Kidney epithelial cell (primary cell): Measurements from ENCODE around the gene PTRH2. TPM values are rescaled to one million over a fixed set of nuclear protein-coding genes. Genes with fewer than 3 reads are reported as not detected.

Experiments
- DNase-seq: peaks from one replicate; pipeline ENCODE4 v3.0.0-alpha.2; 2010; ENCODE audit warnings: low read depth
- H3K27me3 ChIP-seq: 2 replicates; pipeline ENCODE4 v1.6.0; 2011; ENCODE audit warnings: low read length; ENCODE audit not compliant: control insufficient read depth, insufficient read depth
- H3K36me3 ChIP-seq: 2 replicates; pipeline ENCODE4 v1.5.1; 2011; ENCODE audit warnings: low read length; ENCODE audit not compliant: control insufficient read depth, insufficient read depth
- H3K4me3 ChIP-seq: 2 replicates; pipeline ENCODE4 v1.5.1; 2011; ENCODE audit warnings: low read depth, mild to moderate bottlenecking, control low read depth, low read length
- CTCF ChIP-seq: IDR thresholded peaks from 2 replicates; pipeline ENCODE4 v1.5.1; 2011; ENCODE audit warnings: mild to moderate bottlenecking, moderate library complexity, low read length, control low read depth, inconsistent platforms; ENCODE audit not compliant: insufficient read depth, poor library complexity, severe bottlenecking
- total RNA-seq: library from RNA; depleted of rRNA; stranded (reverse); fragments of >200 nt; gene quantifications from 2 replicates; pipeline ENCODE4 v1.2.3, GENCODE V29; 2015

The PTRH2 gene
- total RNA-seq, 1 donor from 2014 or later: 40.5 TPM

DNA sequence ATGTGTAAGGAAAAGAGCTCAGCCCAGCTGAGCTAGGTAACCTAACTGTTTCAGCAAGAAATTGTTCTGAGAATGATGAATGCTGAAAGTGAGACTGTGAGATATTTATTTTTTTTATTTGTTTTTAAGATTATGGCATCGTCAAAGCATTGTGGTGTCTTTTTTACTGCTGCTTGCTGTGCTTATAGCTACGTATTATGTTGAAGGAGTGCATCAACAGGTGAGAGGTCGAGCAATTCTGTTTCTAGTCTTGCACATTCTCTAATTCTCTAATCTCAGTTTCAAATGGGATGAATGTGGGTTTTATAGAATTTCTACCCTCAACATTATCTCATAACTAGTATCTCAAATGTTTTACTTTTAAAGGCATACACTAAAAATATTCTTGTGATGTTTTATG, 30.1 kb upstream of the PTRH2 start:
- no peak for DNase-seq
- Histone ChIP-seq H3K27me3 (no peaks in the 10 kb centered on the region), H3K4me3 (no peak overlapping the region), H3K36me3 (no peaks in the 10 kb centered on the region)
- TF ChIP-seq CTCF: no peak

DNA sequence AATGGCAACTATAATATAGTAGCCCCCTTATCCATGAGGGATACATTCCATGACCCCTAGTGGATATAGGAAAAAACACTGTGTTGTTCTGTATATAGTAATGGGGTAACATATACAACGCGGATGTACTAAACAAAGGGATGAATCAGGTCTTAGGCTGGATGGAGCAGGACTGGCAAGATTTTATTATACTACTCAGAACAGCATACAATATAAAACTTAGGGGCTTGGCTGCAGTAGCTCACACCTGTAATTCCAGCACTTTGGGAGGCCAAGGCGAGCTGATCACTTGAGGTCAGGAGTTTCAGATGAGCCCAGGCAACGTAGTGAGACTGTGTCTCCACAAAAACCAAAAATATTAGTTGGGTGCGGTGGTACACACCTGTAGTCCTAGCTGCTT, 27.0 kb upstream of the PTRH2 start:
- TF ChIP-seq CTCF: no peak
- no peak for DNase-seq
- no peaks in the 10 kb centered on the region for H3K27me3 ChIP-seq
- no peak overlapping the region for H3K4me3 ChIP-seq
- H3K36me3 ChIP-seq: no peaks in the 10 kb centered on the region

DNA sequence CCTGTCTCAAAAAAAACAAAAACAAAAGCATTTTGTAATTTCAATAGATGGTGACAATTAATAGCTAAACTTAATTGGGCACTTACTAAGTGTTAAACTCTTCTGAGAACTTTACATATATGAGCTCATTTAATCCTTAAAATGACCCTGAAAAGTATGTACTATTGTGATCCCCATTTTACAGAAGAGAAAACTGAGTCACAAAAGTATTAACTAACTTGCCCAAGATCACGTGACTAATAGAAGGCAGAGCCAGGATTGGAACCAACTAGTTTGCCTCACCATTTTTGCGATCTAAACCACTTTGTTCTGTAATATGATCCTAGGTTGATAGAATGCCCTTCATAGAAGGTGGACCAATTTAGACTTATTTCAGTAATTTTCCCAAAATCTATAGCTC, 26.5 kb upstream of the PTRH2 start:
- TF ChIP-seq CTCF: no peak
- no peak overlapping the region for H3K4me3 ChIP-seq
- no peaks in the 10 kb centered on the region for H3K36me3 ChIP-seq
- H3K27me3 ChIP-seq: no peaks in the 10 kb centered on the region
- no peak for DNase-seq

DNA sequence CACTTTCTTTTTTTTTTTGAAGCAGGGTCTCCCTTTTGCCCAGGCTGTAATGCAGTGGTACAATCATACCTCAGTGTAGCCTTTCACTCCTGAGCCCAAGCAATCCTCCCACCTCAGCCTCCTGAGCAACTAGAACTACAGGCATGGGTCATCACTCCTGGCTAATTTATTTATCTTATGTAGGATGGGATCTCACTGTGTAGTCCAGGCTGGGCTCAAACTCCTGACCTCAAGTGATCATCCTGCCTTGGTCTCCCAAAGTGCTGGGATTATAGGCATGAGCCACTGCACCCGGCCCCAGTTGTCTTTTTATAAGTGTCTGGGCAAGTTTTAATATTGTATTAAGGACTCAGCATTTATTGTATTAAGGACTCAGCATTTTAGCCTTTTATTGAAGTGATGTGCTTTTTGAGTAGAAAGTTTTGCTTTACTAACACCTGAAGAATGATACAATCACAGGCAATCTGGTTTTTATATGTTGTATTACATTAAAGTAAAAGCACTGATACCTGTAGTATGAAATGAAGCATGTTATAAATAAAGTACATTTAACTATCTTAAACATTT, 23.1 kb upstream of the PTRH2 start:
- H3K27me3 ChIP-seq: no peaks in the 10 kb centered on the region
- DNase-seq: no peak
- TF ChIP-seq CTCF: no peak
- H3K4me3 ChIP-seq: no peak overlapping the region
- H3K36me3 ChIP-seq: no peaks in the 10 kb centered on the region

GRCh38 chr17:59727817-59728533, 20.7 kb upstream of the PTRH2 start:
- Histone ChIP-seq H3K27me3 (no peaks in the 10 kb centered on the region), H3K36me3 (no peaks in the 10 kb centered on the region), H3K4me3 (no peak overlapping the region)
- no peak for DNase-seq
- no peak for TF ChIP-seq CTCF

- Histone ChIP-seq H3K4me3 (no peak overlapping the region), H3K27me3 (no peaks in the 10 kb centered on the region), H3K36me3 (no peaks in the 10 kb centered on the region)
- no peak for DNase-seq
- no peak for TF ChIP-seq CTCF
Measured at GRCh38 chr17:59725691-59726090, 18.5 kb upstream of the PTRH2 start.
